Subcutaneous adipose tissue (tissue), 4 donors: ENCODE results near the gene TMEM234. TPM values are rescaled to one million over a fixed set of nuclear protein-coding genes. Genes with fewer than 3 reads are reported as not detected.

ENCODE experiments used
- total RNA-seq, 4 donors: library from RNA; depleted of rRNA; stranded (reverse); fragments of >200 nt; gene quantifications; one replicate each; pipeline ENCODE4 v1.1.0, GENCODE V29; 2016
- TF ChIP-seq, protein P1 (sequence below): fragments of 450-650 bp; IDR thresholded peaks from one replicate; pipeline ENCODE4 v1.5.1; 2016; ENCODE audit warnings: low read depth, mild to moderate bottlenecking, control low read depth, antibody characterized with exemption, moderate library complexity

The TMEM234 gene
- total RNA-seq, 4 donors from 2014 or later: 7.0 to 18.6 (median 9.4) TPM

DNA sequence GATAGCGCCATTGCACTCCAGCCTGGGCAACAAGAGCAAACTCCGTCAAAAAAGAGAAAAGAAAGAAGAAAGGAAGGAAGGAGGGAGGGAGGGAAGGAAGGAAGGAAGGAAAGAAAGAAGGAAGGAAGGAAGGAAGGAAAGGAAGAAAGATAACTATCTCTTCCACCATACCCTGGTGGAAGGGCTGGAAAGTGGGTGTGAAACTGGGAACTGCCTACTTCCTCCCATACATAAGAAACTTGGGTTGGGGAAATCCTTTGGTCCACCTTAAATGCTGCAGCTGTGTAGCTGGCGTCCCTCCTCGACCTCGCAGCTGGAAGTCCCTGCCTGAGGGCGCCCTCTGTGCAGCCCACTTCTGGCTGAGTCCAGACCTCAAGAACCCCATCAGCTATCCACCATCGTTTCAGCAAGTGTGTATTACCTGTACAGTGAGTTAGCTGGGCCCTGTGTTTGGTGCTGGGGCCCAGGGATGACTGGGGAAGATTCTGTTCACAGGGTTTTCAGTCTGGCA lies 20.2 kb upstream of the TMEM234 start:
- TF ChIP-seq, protein P1, sequence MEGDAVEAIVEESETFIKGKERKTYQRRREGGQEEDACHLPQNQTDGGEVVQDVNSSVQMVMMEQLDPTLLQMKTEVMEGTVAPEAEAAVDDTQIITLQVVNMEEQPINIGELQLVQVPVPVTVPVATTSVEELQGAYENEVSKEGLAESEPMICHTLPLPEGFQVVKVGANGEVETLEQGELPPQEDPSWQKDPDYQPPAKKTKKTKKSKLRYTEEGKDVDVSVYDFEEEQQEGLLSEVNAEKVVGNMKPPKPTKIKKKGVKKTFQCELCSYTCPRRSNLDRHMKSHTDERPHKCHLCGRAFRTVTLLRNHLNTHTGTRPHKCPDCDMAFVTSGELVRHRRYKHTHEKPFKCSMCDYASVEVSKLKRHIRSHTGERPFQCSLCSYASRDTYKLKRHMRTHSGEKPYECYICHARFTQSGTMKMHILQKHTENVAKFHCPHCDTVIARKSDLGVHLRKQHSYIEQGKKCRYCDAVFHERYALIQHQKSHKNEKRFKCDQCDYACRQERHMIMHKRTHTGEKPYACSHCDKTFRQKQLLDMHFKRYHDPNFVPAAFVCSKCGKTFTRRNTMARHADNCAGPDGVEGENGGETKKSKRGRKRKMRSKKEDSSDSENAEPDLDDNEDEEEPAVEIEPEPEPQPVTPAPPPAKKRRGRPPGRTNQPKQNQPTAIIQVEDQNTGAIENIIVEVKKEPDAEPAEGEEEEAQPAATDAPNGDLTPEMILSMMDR: no peak

DNA sequence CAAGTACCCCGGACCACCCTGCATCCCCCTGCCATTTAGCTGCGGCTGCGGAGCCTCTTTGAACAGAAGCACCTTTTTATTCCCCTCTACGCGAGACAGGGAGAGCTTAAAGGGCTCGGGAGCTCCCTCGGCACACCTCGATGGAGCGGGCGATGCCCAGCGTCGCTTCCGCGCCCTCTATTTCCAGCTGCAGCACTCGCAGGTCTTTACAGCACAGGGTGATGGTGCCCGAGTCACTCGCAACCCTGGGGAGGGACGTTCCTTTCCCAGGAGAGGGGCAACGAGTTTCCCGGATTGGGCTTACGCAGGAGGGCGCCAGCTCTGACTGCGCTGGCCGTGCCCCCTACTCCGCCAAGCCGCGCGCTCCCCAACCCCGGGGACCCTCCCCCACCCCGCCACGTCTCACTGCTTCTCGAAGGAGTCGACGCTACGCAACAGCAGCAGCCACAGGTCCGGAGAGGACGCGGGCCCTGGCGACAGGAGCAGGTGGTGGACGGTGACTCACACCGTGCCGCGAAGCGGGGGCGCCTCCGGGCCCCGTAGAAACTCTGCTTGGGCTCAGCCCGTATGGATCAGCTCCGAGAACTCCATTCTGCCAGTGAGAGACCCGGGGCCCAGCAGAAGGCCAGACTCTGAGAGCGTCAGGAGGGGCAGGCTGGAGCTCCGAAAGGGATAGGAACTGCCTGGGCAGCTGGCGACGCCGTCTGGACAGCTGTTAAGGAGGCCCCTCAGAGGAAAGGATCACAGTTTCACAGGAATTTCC lies 19.0 kb upstream of the TMEM234 start:
- TF ChIP-seq, protein P1: no peak

DNA sequence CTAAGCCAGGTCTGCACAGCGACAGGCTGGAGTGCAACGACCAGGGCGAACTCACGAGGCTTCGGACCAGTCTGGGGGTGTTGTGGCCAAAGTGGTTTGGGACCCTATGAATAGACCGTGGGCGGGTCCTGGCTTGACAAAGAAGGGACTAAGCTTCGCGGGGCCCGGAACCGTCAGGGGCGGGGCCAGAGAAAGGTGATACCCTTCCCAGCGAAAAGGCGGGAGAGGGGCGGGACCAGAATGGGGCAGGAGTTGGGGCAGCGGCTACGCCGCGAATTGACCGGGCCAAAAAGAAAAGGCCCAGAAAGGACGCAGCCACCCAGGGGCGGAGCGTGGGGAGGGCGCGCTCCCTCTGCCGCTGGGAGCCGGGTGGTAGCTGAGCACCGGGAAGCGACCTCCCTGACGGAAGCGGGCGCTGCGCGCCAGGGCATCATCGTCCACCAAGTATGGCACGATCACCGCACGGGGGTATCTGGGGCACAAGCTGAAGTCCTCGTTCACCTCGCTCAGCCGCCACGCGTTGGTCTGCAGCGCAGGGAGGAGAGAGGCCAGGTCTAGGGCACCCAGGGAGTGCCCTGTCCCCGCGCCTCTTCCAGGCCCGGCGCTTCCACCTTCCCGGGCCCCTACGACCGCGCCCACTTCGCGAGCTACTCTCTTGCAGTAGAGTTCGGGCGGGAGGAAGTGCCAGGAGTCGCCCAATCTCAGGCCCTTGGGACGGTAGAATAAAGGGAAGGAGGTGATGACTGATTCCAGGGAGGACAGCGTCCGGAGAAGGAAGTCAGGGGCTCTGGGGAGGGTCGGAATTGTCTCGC lies 18.2 kb upstream of the TMEM234 start:
- TF ChIP-seq, protein P1: no peak

DNA sequence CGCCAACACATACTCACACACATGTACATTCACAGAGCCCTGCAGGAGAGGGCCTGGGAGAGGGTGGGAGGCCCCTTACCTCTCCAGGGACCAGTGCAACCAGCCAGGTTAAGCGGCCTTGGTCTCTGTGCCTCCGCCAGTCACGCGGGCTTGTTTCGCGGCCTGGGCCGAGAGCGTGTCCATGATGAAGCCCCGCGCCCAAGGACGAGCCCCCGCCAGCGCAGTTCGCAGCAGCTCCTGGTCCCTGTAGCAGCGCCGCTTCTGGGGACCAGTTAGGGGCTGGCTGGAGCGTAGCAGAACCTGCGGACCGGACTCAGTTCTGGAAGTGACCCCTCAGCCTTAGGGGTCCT lies 17.6 kb upstream of the TMEM234 start:
- TF ChIP-seq, protein P1: no peak

DNA sequence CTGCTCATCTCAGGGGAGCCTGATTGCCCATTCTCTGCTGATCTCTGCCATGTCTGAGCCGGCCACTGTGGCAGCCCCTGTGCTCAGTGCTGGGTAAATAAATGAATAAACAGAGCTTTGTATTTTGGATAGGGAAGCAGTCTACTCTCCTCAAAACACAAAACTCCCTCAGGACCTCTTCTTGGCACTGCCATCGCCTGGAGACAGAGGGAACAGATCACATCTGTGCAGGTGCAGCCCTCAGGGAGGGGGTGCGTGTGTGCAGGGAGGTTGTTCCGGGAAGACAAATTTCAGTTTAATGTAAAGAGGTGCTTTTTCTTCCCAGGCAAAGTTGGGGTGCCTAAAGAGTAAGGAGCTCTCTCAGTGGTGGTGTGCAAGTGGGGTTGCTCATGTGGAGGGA lies 17.2 kb upstream of the TMEM234 start:
- TF ChIP-seq, protein P1: no peak

DNA sequence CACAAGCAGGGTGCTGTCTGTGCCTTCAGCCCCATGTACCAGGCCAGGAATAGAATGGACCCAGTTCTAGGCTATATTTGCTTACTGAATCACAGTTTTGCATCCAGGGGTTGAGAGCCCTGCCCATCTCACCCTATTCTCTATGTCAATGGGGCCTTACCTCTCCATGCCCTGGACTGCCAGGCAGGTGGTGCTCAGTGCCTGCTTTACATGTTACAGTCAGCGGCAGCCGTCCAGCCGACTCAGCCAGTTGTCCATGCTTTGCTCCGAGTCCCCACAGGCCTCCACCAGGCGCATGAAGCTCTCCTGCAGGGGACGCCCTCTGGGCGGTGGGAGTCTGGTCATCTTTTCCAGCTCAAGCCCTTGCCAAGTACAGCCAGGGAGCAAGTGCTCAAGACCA lies 12.6 kb upstream of the TMEM234 start:
- TF ChIP-seq, protein P1: no peak
